Inflammatory macrophage (primary cell): ENCODE data around the gene PSMA2.
A peak's percentile ranks its signal among the peaks of the same experiment; 100 is the strongest.

Source experiments
- DNase-seq, 2 donors: peaks; one replicate each; pipeline ENCODE4 v3.0.0-alpha.2; 2020 to 2022

The PSMA2 gene

DNA sequence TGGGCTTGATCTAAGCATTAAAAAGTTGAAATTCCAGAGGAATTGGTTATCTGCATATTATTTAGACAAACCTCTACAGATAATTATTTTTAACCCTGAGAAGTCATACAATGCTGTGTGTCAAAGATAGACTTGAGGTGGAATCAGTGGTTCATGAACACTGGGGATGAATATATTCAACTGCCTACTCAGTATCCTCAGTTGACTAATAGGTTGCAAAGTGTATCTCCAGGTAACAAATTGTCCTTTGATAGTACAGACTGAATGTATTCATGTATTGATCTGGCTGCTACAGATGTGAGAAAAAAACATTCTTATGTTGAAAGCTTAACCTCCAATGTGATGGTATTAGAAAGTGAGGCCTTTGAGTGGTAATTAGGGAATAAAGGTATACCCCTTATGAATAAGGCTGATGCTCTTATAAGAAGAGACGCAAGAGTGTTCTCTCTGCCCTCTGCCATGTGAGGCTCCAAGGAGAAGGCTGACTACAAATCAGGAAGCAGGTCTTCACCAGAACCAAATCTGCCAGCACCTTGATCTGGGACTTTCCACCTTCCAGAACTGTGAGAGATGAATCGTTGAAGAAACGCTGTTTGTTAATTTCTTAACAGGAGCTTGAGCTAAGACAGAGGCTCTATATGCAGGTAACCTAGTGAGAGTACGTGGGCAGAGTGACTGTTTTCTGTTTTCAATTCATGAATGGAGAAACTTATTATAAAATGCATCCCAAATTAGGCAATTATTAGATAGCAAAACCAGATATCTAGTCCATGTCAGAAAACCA is 7.7 kb upstream of the PSMA2 start:
- DNase-seq, result no peak

GRCh38 chr7:42935861-42936260 is 3.9 kb upstream of the PSMA2 start:
- no peak for DNase-seq

DNA sequence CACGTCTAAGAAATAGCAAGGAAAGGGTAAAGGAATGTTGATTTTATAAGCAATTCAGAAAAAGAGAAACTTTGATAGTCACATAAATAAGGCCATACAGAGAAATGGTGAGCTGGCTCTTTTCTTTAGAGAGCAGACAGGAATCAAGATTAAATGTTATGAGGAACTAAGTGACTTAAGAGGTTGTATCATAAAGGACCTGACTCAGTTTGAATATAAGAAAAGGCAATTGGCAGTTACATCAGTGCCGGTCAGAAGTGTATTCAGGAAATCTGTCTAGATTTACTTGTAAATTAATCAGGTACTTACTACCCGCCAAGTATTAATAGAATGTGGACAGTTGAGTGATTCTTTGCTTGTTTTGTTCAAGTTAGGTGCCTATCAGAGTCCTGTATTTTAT is 2.3 kb upstream of the PSMA2 start:
- DNase-seq, result no peak

DNA sequence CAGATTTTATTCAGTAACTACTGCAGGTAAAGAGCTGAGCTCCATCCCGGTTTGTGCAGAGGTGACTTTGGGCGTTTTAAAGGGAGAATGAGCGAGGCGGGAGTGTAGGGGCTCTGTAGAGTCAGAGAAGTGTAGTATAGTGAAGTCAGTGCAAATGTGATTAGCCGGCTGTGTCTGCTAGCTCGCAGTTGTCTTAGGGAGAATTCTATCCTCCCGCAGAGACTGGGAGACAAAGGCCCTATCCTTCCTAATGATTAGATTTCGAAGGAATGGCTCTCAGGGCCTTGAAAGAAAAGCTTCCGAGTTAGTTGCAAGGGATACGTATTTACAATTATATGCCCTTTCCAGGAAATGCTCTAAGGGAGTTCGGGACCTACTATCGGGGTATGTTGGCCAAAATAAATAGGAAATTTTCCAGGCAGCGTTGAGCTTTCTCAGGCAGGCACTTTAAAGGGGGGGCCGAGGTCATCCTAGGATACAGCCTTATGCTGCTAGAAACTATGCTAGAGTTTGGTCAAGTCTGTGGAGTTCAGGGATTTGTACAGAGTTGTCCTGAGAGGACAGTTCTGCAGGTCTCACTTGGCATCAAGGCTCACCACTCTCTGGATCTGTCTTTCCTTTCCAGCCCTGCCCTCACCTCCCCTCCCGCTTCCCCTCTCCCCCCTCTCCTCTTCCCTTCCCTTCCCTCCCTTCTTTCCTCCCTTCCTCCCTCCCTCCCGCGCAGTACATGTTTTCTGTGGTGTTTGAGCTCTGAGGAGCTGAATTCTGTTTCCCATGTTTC is 1.0 kb upstream of the PSMA2 start:
- peak; percentile 4 to 18 for DNase-seq

DNA sequence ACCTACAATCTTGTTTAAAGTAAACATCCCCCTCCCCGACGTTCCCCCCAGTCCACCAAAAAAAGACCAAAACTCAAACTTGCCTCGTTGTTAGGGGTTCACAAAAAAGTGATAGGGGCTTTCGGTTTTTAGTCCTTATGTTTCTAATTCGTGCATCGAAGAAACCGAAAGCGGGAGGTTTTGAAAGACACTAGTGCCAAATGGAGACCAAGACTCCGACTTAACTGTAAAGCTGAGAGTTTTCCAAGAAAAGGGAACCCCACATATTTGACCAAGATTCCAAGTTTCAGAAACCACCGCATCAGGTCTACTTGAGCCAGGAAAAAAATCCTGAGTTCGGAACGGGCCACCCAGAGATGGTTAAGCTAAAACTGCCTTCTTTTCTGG is 534 bp downstream of the PSMA2 start:
- DNase-seq, result peak; percentile 3 to 14

DNA sequence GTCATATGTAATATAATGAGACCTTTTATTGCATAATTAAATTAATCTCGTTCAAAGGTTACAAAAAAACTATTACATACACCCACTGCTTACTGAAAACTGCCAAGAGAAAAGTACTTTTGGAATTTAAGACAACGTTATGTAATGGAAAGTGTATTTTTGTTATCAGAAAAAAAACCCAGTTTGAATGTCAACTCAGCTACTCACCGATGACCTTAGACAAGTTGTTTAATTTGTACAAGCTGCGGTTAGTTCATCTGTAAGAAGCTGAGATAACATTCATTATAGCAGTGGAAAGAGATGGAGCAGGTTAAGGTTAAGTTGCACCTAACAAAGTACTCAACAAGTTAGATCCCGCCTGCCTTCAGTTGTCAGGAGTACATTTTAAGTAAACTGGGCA is 1.1 kb downstream of the PSMA2 start:
- DNase-seq, result no peak

- DNase-seq, result no peak
Measured at GRCh38 chr7:42929449-42929848, 2.5 kb downstream of the PSMA2 start.

DNA sequence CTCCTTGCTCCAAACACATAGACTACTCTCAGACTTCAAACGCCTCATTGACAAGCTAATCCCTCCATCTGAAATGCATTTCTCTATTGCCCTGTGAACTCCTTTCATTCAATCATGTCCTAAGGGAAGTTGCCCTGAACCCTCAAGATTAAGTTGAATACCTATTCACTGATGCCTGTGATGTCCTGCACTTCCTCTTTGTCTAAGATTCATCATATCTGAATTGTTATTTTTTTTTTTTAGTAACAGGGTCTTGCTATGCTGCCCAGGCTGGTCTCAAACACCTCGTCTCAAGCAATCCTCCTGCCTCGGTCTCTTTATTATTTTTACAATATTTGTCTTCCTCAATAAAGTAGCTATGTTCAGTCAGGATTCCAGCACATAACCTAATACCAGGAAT is 3.2 kb downstream of the PSMA2 start:
- DNase-seq, result no peak

- DNase-seq, result peak in 1 of 2 donors; percentile 21
Measured at GRCh38 chr7:42926204-42926603, 5.8 kb downstream of the PSMA2 start.

DNA sequence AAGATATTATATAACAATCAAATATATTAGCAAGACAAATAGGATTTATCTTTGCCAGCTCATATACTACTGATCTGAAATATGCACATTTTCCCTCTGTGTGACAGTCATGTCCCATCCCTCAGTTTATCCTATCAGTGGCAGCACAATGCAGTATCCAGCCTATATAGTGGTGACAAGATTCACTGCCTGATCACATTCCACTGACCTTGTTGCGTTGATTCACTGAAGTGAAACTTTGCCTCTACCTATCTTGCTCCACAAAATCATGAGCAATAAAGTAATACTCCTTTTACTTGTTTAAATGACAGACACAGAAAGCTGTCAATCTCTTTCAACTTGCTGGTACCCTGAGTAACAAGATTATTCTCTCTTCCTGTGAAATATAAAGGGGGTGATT is 6.3 kb downstream of the PSMA2 start:
- no peak for DNase-seq

- peak in 1 of 2 donors; percentile 19 for DNase-seq
Measured at GRCh38 chr7:42924223-42924838, 7.6 kb downstream of the PSMA2 start.

DNA sequence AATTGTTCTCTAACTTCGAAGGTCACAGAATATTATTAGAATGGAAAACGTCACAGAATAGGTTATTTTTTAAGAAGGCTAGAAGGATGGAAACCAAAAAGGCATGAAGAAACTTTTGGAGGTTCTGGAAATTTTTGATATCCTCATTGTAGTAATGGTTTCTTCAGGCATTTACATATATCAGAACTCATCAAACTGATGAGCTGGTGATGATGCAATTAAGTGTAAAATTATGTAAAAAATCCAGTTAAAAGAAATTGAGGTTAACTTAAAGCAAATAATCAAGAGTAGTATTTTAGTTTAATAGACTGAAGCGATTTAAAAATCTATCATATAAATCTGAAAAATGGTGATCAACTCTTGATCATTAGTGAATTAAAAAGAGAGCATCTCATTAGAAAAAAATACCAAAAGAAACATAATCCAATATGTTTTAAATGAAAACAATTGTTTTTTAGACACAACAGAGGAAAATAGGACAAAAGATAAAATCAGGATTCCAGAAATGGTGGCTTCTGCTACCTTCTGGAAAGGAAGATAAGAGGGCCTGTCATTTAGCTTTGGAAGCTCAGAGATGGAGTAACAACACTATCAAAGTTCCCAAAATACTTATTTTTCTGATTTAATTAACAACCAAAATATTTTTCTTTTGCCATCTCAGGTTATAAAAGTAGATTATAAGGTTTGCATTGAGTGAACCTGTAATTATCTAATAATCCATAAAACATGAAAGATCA is 9.8 kb downstream of the PSMA2 start:
- DNase-seq, result no peak

DNA sequence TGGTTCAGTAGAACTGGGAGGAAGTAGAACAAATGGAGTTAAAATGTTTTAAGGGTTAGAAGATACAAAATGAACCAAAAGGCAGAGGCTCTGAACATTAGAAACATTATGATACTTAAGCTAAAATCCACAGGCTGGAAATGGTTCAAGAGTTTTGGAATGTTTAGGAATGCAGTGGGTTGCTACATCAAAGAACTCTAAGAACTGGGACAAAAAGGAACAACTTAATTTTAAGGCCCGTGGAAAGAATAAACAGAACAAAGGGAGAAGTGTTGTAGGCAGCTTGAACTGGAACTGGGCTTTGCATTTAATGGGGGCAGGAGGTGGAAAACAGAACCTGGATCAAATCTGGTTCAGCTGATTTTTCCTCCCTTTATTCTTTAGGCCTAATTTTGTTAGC is 16.6 kb downstream of the PSMA2 start:
- no peak for DNase-seq

DNA sequence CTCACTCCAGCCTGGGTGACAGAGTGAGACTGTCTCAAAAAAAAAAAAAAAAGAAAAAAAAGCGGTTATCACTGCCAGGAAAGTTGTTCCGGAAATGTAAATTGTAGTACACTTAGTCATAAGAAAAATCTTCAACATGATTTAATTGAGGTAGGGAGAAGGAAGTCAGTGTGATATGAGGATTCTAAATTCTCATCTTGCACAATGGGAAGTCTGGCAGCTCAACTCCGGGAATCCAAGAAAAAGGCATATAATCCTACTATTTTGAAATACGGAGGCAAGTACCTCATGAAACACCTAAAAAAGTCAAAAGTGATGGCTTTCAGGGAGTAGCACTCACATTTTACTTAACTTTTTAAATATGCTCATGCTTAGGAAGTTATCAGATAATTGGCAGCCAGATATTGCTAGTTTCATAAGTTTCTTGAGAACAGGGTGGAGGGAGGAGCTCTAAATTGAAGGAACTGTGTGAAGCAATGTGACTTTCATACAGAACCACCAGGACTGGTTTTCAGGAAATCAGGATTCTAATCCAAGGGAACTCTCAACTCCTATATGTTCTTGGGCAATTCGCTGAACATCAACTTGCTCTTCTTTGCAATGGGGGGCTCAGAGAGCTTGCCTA is 17.4 kb downstream of the PSMA2 start:
- DNase-seq, result no peak

DNA sequence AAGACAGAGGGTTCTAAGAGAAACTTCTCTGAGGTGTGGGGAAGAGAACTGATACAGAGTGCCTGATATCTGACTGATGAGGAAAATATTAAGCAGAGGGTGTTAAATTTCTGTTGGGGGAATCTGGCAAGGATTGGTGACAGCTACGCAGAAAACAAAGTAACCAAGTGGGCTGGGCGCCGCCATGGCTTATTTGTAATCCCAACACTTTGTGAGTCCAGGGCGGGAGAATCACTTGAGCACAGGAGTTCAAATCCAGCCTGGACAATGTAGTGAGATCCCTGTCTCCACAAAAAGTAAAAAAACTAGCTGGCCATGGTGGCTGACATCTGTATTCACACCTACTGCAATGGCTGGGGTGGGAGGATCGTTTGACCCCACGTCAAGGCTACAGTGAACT is 18.0 kb downstream of the PSMA2 start:
- no peak for DNase-seq

DNA sequence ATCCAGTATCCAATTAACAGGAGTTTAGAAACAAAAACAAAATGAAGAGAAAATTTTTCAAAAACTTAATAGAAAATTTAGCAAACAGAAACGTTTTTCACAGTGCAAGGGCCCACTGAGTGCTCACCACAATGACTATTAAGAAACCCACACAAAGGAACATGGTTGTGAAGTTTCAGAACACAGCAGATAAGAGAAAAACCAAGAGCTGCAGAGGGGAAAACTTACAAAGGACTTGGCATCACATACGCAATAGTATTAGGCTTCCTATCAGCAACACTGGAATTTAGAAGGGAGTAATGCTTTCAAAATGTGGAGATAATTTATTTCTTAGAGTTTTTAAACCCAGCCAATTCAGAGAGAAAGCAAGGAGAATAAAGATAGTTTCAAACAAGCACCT is 18.4 kb downstream of the PSMA2 start:
- no peak for DNase-seq

DNA sequence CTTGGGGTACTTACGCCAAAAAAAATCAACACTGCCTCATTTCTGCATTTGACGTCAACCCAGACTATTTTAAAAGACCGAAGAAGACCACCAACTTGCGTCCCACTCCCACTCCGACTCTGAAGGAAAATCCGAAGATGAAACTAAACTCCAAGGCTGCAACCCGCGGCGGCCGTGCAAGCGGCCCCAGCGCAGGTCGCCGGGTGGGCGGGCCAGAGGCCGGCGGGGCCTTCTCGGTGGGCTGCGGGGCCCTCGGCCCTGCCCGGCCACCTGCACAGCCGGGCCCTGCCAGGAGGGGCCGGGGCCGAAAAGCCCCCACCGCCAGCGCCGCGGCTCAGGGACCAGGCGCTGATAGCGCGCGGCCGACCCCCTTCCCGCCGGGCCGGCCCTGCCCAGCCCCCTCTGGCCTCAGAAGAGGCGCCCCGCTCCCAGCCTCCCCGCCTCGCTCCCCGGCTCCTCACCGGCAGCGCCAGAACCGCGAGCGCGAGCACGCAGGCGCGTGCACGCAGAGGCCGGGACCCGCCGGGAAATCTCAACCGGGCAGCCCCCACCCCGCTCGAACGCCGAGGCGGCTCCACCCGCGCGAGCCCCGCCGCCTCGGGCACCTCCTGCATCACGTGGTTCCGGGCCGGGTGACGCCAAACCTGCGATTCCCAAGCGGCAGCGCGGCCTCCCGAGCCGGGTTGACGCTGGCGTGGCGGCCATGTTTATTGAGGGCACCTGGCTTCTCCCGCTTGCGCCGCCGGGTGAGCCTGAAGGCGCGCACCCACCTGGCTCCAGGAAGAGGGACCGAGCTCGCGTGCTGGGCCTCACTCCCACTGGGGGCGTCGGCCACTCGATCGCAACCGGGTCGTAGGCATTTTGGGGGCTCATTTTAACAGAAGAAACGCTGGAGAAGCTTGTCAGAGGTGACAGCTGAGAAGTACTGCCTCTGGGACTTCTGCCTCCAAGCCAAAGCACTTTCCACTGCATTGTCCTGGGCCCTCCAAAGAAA is 20.2 kb downstream of the PSMA2 start, which contains the start of gene C7orf25:
C7orf25 (minus strand) TSS at position 617 of the 994 bp plus-strand sequence. CDS start 1,170 bp downstream, outside the sequence.
- DNase-seq, result peak; percentile 90 to 94

DNA sequence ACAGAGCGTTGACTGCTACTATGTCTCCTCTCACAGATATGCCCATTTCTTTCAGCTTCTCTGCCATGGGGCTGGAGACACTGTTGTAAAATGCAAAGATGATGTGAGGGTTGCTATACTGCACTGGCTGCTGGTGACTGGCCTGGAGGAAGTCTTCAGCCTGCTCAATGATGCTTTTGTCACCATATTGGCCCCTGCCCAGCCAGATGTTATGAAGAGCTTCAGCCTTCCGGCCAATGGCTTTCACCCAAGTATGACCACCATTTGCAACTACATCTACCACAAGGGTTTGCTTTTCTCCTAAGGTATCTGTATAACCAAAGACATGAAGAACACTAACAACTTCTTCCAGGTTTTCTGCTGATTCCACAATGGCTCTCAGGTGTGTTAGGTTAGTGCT is 21.7 kb downstream of the PSMA2 start:
- DNase-seq, result no peak

GRCh38 chr7:42907316-42907715 is 24.7 kb downstream of the PSMA2 start:
- DNase-seq, result no peak

DNA sequence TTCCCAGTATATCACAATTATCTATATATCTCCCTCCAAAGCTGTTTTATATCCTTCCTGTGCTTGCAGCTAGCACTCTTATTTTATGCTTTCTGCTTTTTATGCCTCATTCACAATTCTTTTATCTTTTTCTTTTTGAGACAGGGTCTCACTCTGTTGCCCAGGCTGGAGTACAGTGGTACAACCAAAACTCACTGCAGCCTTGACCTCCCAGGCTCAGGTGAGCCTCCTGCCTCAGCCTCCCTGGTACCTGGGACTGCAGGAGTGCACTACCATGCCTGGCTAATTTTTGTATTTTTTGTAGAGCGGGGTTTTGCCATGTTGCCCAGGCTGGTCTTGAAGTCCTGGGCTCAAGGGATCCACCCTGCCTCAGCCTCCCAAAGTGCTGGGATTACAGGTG is 25.8 kb downstream of the PSMA2 start:
- no peak for DNase-seq

- DNase-seq, result peak in 1 of 2 donors; percentile 30
Measured at GRCh38 chr7:42902331-42902730, 29.6 kb downstream of the PSMA2 start.
